ENCODE results near the gene FOXK2. TPM values are rescaled to one million over a fixed set of nuclear protein-coding genes. Genes with fewer than 3 reads are reported as not detected.

FOXK2 gene
- total RNA-seq, 3 donors from 2014 or later, result 25.0 to 48.6 (median 36.7) TPM

- Histone ChIP-seq H3K27ac (peak overlapping the region in 1 of 2 donors; percentile 2), H3K36me3 (peaks cover 4% of the 10 kb centered on the region), H3K4me1 (no peaks in the 10 kb centered on the region), H3K27me3 (no peaks in the 10 kb centered on the region), H3K4me3 (no peak overlapping the region), H3K9me3 (no peaks in the 10 kb centered on the region)
- TF ChIP-seq POLR2AphosphoS5 (IDR thresholded peaks at IDR 0.05), result peak in 2 of 3 donors; percentile 27 to 44
- no peak for TF ChIP-seq CTCF (IDR thresholded peaks at IDR 0.05)
- intact Hi-C loops (cut with DNase I; ENCODE audit: low total_unique reads), result no loop called here
- DNase-seq (ENCODE audit: low spot score in 2 of 2), result no peak
Measured at GRCh38 chr17:82603981-82604448, 84.5 kb downstream of the FOXK2 start.

DNA sequence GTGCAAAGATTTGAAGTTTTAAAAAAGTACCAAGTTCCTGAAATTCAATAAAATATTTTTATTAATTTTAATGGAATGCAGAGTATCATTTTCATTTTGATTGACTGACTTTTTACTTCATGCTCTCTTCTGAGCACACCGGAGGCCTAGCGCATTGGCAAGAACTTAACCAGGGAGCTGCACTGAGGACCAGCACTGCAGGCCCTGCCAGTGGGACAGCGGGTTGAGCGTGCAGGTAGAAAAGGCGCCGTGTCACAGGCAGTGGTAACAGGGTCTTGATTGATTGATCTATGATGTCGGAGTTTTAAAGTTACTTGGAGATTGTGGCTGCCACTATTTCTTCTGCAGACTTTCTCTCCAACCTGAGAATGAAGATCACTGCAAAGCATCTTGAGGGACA, 85.0 kb downstream of the FOXK2 start:
- no peaks in the 10 kb centered on the region for H3K4me1 ChIP-seq
- peaks cover 4% of the 10 kb centered on the region for H3K36me3 ChIP-seq
- intact Hi-C loops (cut with DNase I; ENCODE audit: low total_unique reads), result no loop called here

DNA sequence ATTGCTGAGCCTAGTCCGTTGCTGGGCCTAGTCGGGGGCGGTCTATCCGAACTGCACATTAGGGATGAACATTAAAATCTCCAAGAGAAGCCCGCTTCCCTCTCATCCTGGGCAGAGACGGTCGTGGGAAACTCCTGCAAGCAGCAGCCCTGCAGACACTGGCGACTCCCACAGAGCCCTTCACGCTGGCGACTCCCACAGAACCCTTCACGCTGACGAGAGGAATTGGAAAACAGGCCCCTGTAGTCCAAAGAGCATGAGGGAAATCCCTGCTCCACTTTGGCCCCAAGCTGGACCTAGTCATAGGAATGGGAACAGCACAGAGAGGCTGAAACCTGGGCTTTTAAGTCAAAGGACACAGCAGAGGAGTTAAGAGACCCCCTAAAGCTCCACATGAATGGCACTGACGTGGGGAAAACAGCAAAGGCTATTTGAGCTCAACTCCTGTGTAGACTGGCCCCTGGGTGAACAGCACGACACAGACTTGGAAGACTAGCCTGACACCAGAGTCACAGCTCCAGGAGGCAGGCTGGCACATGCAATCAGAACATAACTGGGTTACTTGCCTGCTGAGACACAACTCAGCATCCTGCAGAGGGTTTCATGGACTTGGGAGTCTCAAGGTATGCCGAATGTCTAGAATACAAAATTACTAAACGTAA, 86.5 kb downstream of the FOXK2 start:
- H3K36me3 ChIP-seq, result peaks cover 4% of the 10 kb centered on the region
- H3K9me3 ChIP-seq, result no peaks in the 10 kb centered on the region
- intact Hi-C loops (cut with DNase I; ENCODE audit: low total_unique reads), result no loop called here
- H3K27me3 ChIP-seq, result no peaks in the 10 kb centered on the region
- no peak overlapping the region for H3K4me3 ChIP-seq
- no peak for DNase-seq (ENCODE audit: low spot score in 2 of 2)
- H3K27ac ChIP-seq, result no peak overlapping the region
- no peaks in the 10 kb centered on the region for H3K4me1 ChIP-seq
- TF ChIP-seq POLR2AphosphoS5 (IDR thresholded peaks at IDR 0.05) (no peak), CTCF (IDR thresholded peaks at IDR 0.05) (no peak), POLR2A (IDR thresholded peaks at IDR 0.05) (no peak)

More for the DNA sequence above, 85.0 kb downstream of the FOXK2 start:
- Histone ChIP-seq H3K4me3 (no peak overlapping the region), H3K9me3 (no peaks in the 10 kb centered on the region), H3K27ac (no peak overlapping the region), H3K27me3 (no peaks in the 10 kb centered on the region)
- DNase-seq (ENCODE audit: low spot score in 2 of 2), result no peak
- TF ChIP-seq POLR2AphosphoS5 (IDR thresholded peaks at IDR 0.05) (no peak), POLR2A (IDR thresholded peaks at IDR 0.05) (no peak), CTCF (IDR thresholded peaks at IDR 0.05) (no peak)

DNA sequence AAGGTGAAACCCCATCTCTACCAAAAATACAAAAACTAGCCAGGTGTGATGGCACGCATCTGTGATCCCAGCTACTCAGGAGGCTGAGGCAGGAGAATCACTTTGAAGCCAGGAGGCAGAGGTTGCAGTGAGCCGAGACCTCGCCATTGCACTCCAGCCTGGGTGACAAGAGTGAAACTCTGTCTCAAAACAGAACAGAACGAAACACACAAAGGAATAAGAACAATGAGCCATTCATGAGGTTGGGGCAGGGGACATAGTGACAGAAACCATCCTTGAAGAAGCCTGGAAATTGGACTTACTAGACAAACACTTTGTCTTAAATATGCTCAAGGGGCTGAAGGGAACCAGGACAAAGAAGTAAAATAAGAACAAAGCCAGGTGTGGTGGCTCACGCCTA, 89.3 kb downstream of the FOXK2 start:
- no peaks in the 10 kb centered on the region for H3K27me3 ChIP-seq
- intact Hi-C loops (cut with DNase I; ENCODE audit: low total_unique reads), result no loop called here
- DNase-seq (ENCODE audit: low spot score in 2 of 2), result no peak
- H3K4me3 ChIP-seq, result no peak overlapping the region
- TF ChIP-seq POLR2A (IDR thresholded peaks at IDR 0.05) (no peak), POLR2AphosphoS5 (IDR thresholded peaks at IDR 0.05) (no peak), CTCF (IDR thresholded peaks at IDR 0.05) (no peak)
- no peaks in the 10 kb centered on the region for H3K9me3 ChIP-seq
- H3K4me1 ChIP-seq, result no peaks in the 10 kb centered on the region
- H3K27ac ChIP-seq, result no peak overlapping the region
- H3K36me3 ChIP-seq, result no peaks in the 10 kb centered on the region

DNA sequence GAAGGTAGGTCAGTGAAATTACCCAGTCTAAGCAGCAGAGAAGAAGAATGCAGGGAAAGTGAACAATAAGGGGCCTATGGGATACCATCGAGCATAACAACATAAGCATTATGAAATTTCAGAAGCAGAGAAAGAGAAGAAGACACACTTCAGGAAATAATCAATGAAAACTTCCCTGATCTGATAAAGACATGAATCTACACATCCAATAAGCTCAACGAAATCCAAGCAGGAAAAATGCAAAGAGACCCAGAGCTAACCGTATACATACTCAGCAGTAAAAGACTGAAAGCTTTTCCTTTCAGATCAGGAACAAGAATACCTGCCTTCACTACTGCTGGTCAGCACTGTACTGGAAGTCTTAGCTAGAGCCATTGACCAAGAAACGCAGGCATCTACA, 90.1 kb downstream of the FOXK2 start:
- Histone ChIP-seq H3K27me3 (no peaks in the 10 kb centered on the region), H3K27ac (no peak overlapping the region), H3K9me3 (no peaks in the 10 kb centered on the region), H3K4me1 (no peaks in the 10 kb centered on the region), H3K36me3 (no peaks in the 10 kb centered on the region), H3K4me3 (no peak overlapping the region)
- no peak for TF ChIP-seq CTCF (IDR thresholded peaks at IDR 0.05)
- TF ChIP-seq POLR2AphosphoS5 (IDR thresholded peaks at IDR 0.05), result no peak
- TF ChIP-seq POLR2A (IDR thresholded peaks at IDR 0.05), result no peak
- intact Hi-C loops (cut with DNase I; ENCODE audit: low total_unique reads), result no loop called here
- DNase-seq (ENCODE audit: low spot score in 2 of 2), result no peak

Measured in breast epithelium (tissue), 4 donors.